Mammary epithelial cell (primary cell): ENCODE data around the gene LPP.

Source experiments
- EZH2 ChIP-seq: IDR thresholded peaks from 2 replicates; pipeline ENCODE4 v1.6.1; 2012; ENCODE audit warnings: low read length, inconsistent platforms, borderline replicate concordance
- TF ChIP-seq, protein P1 (sequence below), 2 donors: IDR thresholded peaks in 1 of 2; conservative IDR thresholded peaks in 1 of 2; 2 replicates each; pipeline ENCODE4 v1.5.1; 2011 to 2012; ENCODE audit warnings: inconsistent platforms in 2 of 2, low read length in 2 of 2, mild to moderate bottlenecking in 2 of 2, control low read depth in 1 of 2, low read depth in 1 of 2; ENCODE audit not compliant: insufficient read depth in 1 of 2; ENCODE audit errors: extremely low read depth in 1 of 2

DNA sequence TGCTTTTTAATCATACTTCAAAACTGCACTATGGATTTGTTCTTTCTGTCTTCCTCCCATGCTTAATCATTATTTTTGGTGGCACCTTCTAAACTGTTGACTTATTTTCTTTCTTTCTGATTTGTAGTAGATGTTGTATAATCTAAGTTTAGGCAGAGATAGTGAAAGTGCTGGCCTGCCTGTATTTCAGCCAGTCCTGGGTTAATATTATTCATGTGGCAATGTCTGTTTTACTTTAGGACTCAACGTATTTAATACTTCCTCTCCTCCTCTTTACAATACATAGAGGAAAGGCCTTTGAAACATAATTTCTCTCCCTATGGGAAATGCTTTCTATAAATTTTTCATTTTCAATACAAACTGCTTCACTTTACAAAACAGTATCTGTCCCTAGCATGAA lies 690.1 kb downstream of the LPP start:
- TF ChIP-seq, protein P1, sequence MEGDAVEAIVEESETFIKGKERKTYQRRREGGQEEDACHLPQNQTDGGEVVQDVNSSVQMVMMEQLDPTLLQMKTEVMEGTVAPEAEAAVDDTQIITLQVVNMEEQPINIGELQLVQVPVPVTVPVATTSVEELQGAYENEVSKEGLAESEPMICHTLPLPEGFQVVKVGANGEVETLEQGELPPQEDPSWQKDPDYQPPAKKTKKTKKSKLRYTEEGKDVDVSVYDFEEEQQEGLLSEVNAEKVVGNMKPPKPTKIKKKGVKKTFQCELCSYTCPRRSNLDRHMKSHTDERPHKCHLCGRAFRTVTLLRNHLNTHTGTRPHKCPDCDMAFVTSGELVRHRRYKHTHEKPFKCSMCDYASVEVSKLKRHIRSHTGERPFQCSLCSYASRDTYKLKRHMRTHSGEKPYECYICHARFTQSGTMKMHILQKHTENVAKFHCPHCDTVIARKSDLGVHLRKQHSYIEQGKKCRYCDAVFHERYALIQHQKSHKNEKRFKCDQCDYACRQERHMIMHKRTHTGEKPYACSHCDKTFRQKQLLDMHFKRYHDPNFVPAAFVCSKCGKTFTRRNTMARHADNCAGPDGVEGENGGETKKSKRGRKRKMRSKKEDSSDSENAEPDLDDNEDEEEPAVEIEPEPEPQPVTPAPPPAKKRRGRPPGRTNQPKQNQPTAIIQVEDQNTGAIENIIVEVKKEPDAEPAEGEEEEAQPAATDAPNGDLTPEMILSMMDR (conservative IDR thresholded peaks at IDR 0.05 in 1 of 2, IDR thresholded peaks at IDR 0.05 in 1 of 2; ENCODE audit: extremely low read depth in 1 of 2, insufficient read depth in 1 of 2, low read depth in 1 of 2, low read length in 2 of 2): no peak
- no peak for TF ChIP-seq EZH2
